NCI-H2081 (cell line): ENCODE data around the gene ARHGEF37.

ENCODE experiments used
- DNase-seq, 2 experiments: peaks; one replicate each; lab custom pipeline; 2025; lab: John Stamatoyannopoulos, UW

ARHGEF37 gene

DNA sequence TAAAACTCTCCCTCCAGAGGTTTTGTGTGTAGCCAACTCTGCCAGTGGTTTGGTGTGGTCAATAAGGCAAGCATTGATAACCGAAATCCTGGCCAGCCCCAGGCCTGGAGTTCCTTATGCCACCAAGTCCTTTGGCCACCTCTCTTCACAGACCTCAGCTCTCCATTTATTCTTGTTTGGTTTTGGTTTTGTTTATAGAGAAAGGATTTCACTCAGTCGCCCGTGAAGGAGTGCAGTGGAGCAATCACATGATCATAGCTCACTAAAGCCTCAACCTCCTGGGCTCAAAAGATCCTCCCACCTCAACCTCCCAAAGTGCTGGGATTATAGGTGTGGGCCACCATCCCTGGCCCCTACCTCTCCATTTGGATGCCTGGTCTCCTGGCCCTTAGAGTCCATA is 93.4 kb downstream of the ARHGEF37 start:
- DNase-seq = no peak

DNA sequence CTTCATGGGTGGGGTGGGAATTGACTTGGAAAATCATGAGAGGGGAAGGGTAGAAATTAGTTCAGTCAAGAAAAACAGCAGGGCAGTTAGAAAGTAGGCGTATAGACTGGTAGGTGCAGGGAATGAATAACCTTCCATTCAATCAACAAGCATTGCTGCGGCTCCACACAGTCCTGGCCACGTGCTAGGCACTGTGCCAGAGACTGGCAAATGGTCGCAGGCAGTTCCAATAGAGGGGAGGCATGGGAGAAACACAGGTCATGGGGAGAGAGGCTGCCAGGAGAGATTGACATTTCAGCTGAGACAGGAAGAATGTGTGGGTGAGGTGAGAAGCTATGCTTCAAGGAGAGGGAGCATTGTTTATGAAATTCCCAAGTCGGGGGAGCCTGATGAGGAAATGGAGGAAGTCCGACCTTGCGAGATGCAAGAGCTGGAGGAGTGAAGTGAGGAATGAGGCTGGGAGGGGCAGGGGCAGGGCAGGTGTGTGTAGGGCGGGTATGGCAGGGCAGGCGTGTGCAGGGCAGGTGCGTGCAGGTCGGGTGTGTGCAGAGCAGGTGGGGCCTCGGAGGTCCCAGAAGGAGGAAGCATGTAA is 94.4 kb downstream of the ARHGEF37 start:
- DNase-seq = no peak

DNA sequence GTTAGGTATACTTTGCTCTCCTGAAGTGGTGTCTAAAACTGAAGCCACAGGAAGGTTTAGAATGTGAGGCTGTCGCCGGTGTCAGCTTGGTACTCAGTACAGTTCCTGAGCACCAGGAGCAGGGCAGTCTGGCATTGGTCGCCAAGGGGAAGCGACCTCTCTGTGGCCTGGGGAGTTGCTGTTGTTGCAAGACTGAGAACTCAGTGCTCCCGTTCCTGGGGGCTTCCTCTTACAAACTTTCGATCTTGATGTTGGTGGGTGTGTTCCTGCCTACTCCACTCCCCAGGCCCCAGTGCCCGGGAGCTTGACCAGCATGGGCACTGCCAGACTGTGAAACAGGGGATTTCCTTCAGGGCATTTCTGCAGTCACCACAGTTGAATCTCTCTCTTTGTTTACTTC is 96.4 kb downstream of the ARHGEF37 start:
- no peak for DNase-seq

GRCh38 chr5:149679876-149680809 is 98.8 kb downstream of the ARHGEF37 start:
- DNase-seq = no peak

- DNase-seq = no peak
Measured at GRCh38 chr5:149680810-149681221, 99.5 kb downstream of the ARHGEF37 start.

- DNase-seq = no peak
Measured at GRCh38 chr5:149681252-149681651, 100.0 kb downstream of the ARHGEF37 start.

GRCh38 chr5:149681922-149682321 is 100.6 kb downstream of the ARHGEF37 start:
- no peak for DNase-seq

DNA sequence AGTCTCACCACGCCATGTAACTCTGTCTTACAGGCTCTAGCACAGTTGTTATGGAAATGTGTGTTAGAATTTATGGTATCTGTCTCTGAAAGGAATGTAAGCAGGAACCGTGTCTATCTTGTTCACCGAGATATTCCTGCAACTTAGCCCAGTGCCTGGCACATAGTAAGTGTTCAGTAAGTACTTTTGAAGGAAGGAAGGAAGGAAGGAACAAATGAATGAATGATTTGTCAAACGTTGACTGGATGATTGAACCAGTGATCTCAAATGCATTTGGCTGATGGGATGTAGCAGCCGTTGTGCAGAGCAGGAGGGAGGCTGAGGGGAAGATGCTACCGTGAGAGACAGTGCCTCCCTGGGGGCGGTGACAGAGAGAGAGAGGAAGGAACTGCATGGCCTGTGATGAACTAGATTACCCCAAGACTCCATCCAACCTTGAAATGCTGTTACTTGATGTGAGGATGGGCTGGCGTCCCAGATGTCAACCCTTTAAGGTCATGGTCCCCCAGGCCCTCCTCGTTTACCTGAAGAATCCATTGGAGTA is 101.3 kb downstream of the ARHGEF37 start:
- no peak for DNase-seq

- no peak for DNase-seq
Measured at GRCh38 chr5:149683964-149684363, 102.7 kb downstream of the ARHGEF37 start.

DNA sequence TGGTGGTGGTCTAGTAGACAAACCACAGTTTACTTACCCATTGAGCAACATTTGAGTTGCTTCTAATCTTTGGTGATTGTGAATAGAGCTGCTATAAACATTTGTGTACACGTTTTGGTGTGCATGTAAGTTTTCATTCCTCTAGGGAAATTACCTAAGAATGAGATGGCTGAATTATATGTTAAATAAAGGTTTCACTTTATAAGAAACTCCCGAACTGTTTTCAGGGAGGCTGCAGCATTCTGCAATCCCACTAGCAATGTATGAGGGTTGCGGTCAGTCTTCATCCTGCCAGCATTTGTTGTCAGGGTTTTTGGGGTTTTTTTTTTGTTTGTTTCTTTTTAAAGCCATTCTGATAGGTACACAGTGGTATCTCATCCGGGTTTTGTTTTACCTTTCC is 103.1 kb downstream of the ARHGEF37 start:
- DNase-seq = no peak
